HS-27A (cell line): ENCODE data around the gene SELENOF.
"Not testable (repeated sequence)": the region's sequence is repeated elsewhere in the genome, so short reads cannot be mapped to it uniquely, and the experiment has no call there.

Source experiments
- DNase-seq: peaks from one replicate; pipeline ENCODE4 v3.0.0-alpha.2; 2012; ENCODE audit warnings: low read depth, missing footprints

The SELENOF gene

DNA sequence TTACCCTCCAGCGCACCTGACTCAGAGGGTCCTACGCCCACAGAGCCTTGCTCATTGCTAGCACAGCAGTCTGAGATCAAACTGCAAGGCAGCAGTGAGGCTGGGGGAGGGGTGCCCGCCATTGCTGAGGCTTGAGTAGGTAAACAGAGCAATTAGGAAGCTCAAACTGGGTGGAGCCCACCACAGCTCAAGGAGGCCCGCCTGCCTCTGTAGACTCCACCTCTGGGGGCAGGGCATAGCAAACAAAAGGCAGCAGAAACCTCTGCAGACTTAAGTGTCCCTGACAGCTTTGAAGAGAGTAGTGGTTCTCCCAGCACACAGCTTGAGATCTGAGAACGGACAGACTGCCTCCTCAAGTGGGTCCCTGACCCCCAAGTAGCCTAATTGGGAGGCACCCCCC lies 99.8 kb downstream of the SELENOF start:
- not testable (repeated sequence) for DNase-seq
